OCI-LY3 (cell line): Measurements from ENCODE around the gene CREBZF.
"Not testable (repeated sequence)": the region's sequence is repeated elsewhere in the genome, so short reads cannot be mapped to it uniquely, and the experiment has no call there.

Experiments used
- H2AFZ ChIP-seq: fragments of 200-600, 300-600 bp; shearing (Covaris generic); 2 replicates; pipeline ENCODE4 v1.6.0; 2014; ENCODE audit warnings: antibody characterized with exemption, low read depth, low read length
- H3K27ac ChIP-seq: fragments of 200-600, 300-600 bp; sonication (generic); 2 replicates; pipeline ENCODE4 v1.5.1; 2014; ENCODE audit warnings: mild to moderate bottlenecking, low read length, moderate library complexity, mixed read lengths
- H3K27me3 ChIP-seq: fragments of 200-600, 300-600 bp; sonication (generic); 2 replicates; pipeline ENCODE4 v1.6.1; 2014; ENCODE audit warnings: low read depth, low read length, mixed read lengths
- H3K36me3 ChIP-seq: fragments of 200-600, 300-600 bp; sonication (generic); replicated peaks from 2 replicates; pipeline ENCODE3; 2014; ENCODE audit warnings: low read depth, low read length, mixed read lengths
- H3K4me1 ChIP-seq: fragments of 300-600, 200-600 bp; sonication (generic); 2 replicates; pipeline ENCODE4 v1.6.1; 2014; ENCODE audit warnings: low read length, mixed read lengths
- H3K4me2 ChIP-seq: fragments of 200-600, 300-600 bp; sonication (generic); 2 replicates; pipeline ENCODE4 v1.6.1; 2014; ENCODE audit warnings: low read length, mixed read lengths
- H3K4me3 ChIP-seq: fragments of 300-600, 200-600 bp; sonication (generic); 2 replicates; pipeline ENCODE4 v1.5.1; 2014; ENCODE audit warnings: antibody characterized with exemption, mild to moderate bottlenecking, low read length, moderate library complexity
- H3K79me2 ChIP-seq: fragments of 300-600, 200-600 bp; shearing (Covaris generic); 2 replicates; pipeline ENCODE4 v1.6.1; 2014; ENCODE audit warnings: mild to moderate bottlenecking, low read length, mixed read lengths
- H3K9ac ChIP-seq: fragments of 300-600, 200-600 bp; shearing (Covaris generic); 2 replicates; pipeline ENCODE4 v1.6.0; 2014; ENCODE audit warnings: mild to moderate bottlenecking, low read length, moderate library complexity
- H3K9me3 ChIP-seq: fragments of 200-600, 300-600 bp; shearing (Covaris generic); 2 replicates; pipeline ENCODE4 v1.6.1; 2014; ENCODE audit warnings: low read length, mixed read lengths; ENCODE audit not compliant: insufficient read depth
- H4K20me1 ChIP-seq: fragments of 200-600, 300-600 bp; sonication (generic); 2 replicates; pipeline ENCODE4 v1.6.1; 2016; ENCODE audit warnings: low read length, mixed read lengths; ENCODE audit not compliant: insufficient read depth
- CTCF ChIP-seq: fragments of 200-600, 300-600 bp; sonication (generic); IDR thresholded peaks from 2 replicates; pipeline ENCODE4 v1.5.1; 2014; ENCODE audit warnings: antibody characterized with exemption, low read length, low read depth
- EZH2phosphoT487 ChIP-seq: fragments of 200-600 bp; shearing (Covaris generic); IDR thresholded peaks from 2 replicates; pipeline ENCODE4 v1.6.1; 2018; ENCODE audit warnings: antibody characterized with exemption, mixed run types, low read depth

Gene CREBZF

GRCh38 chr11:85627332-85627997, 37.5 kb downstream of the CREBZF start, which contains the start of gene DLG2:
Gene DLG2, minus strand, starts transcription at chr11:85627344.
- no peaks in the 10 kb centered on the region for H3K9me3 ChIP-seq
- no peak for TF ChIP-seq CTCF
- no peak for TF ChIP-seq EZH2phosphoT487
- H2AFZ ChIP-seq = peak within 1 kb of the TSS; percentile 97
- peaks cover 38% of the 10 kb centered on the region for H3K79me2 ChIP-seq
- H3K36me3 ChIP-seq = peaks cover 15% of the 10 kb centered on the region
- H3K4me1 ChIP-seq = peaks cover 21% of the 10 kb centered on the region
- H3K27me3 ChIP-seq = no peaks in the 10 kb centered on the region
- H3K27ac ChIP-seq = peak within 1 kb of the TSS; percentile 57
- no peaks in the 10 kb centered on the region for H4K20me1 ChIP-seq
- peak within 1 kb of the TSS; percentile 86 for H3K9ac ChIP-seq
- peak within 1 kb of the TSS; percentile 87 for H3K4me3 ChIP-seq
- H3K4me2 ChIP-seq = peak within 1 kb of the TSS; percentile 98

- Histone ChIP-seq H4K20me1 (no peaks in the 10 kb centered on the region), H3K79me2 (peaks cover 31% of the 10 kb centered on the region), H3K27me3 (no peaks in the 10 kb centered on the region), H3K4me2 (peak overlapping the region; percentile 98), H3K4me1 (peaks cover 21% of the 10 kb centered on the region), H3K9me3 (no peaks in the 10 kb centered on the region), H3K36me3 (peaks cover 7% of the 10 kb centered on the region), H3K27ac (no peak overlapping the region), H3K9ac (peak overlapping the region; percentile 86; the same call in 1 of the 2 replicates), H2AFZ (peak overlapping the region; percentile 97; the same call in 1 of the 2 replicates), H3K4me3 (peak overlapping the region; percentile 87)
- TF ChIP-seq CTCF = no peak
- TF ChIP-seq EZH2phosphoT487 = no peak
These were observed 38.4 kb downstream of the CREBZF start for GRCh38 chr11:85626496-85626895.

GRCh38 chr11:85620256-85620655, 44.7 kb downstream of the CREBZF start:
- no peaks in the 10 kb centered on the region for H3K79me2 ChIP-seq
- no peaks in the 10 kb centered on the region for H3K9me3 ChIP-seq
- no peak overlapping the region for H3K9ac ChIP-seq
- no peak overlapping the region for H3K4me3 ChIP-seq
- no peak overlapping the region for H2AFZ ChIP-seq
- no peak overlapping the region for H3K27ac ChIP-seq
- H4K20me1 ChIP-seq = no peaks in the 10 kb centered on the region
- no peak overlapping the region for H3K4me2 ChIP-seq
- TF ChIP-seq CTCF (no peak), EZH2phosphoT487 (no peak)
- no peaks in the 10 kb centered on the region for H3K36me3 ChIP-seq
- no peaks in the 10 kb centered on the region for H3K27me3 ChIP-seq
- peaks cover 4% of the 10 kb centered on the region; the same call in 1 of the 2 replicates for H3K4me1 ChIP-seq

GRCh38 chr11:85619499-85619898, 45.4 kb downstream of the CREBZF start:
- H3K79me2 ChIP-seq = no peaks in the 10 kb centered on the region
- no peaks in the 10 kb centered on the region for H3K36me3 ChIP-seq
- H3K4me1 ChIP-seq = peaks cover 4% of the 10 kb centered on the region; the same call in 1 of the 2 replicates
- no peaks in the 10 kb centered on the region for H3K27me3 ChIP-seq
- H3K9ac ChIP-seq = no peak overlapping the region
- H3K27ac ChIP-seq = no peak overlapping the region
- TF ChIP-seq EZH2phosphoT487 (no peak), CTCF (no peak)
- no peak overlapping the region for H2AFZ ChIP-seq
- H3K4me3 ChIP-seq = no peak overlapping the region
- no peak overlapping the region for H3K4me2 ChIP-seq
- H4K20me1 ChIP-seq = no peaks in the 10 kb centered on the region
- no peaks in the 10 kb centered on the region for H3K9me3 ChIP-seq

- H3K9me3 ChIP-seq, H2AFZ ChIP-seq, H3K27ac ChIP-seq, H3K9ac ChIP-seq, H3K4me1 ChIP-seq, H3K79me2 ChIP-seq, H3K4me3 ChIP-seq, H3K27me3 ChIP-seq, H4K20me1 ChIP-seq, H3K36me3 ChIP-seq, H3K4me2 ChIP-seq: not testable (repeated sequence)
These were observed 53.3 kb downstream of the CREBZF start for GRCh38 chr11:85611643-85612042.
